ENCODE data around the gene MCF2L2. TPM values are rescaled to one million over a fixed set of nuclear protein-coding genes. Genes with fewer than 3 reads are reported as not detected.

MCF2L2 gene
- total RNA-seq, 1 donor from 2014 or later: not detected

DNA sequence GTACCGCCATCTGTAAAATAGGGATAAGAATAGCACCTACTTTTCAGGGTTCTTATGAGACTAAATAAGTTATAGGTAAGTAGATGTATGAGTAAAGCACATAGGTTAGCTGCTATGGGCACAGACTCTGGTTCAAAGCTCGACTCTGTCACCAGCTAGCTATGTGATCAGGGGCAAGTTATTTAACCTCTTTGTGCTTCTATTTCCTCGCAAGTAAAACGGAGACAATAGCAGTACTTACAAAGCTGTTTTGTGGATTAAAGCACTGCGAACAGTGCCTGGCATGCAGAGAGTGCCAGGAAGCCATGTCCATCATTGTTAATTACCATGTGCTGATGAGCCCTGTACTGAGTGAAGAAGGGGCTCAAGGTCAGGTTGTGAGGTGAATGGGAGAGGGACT lies 267.8 kb downstream of the MCF2L2 start:
- Histone ChIP-seq H3K36me3 (no peaks in the 10 kb centered on the region), H3K27ac (no peak overlapping the region), H3K9me3 (no peaks in the 10 kb centered on the region), H3K27me3 (no peaks in the 10 kb centered on the region), H3K4me1 (peaks cover 0 to 8% of the 10 kb centered on the region in 2 donors), H3K4me3 (no peak overlapping the region)
- intact Hi-C loops (cut with DNase I): no loop called here
- DNase-seq (ENCODE audit: low spot score in 2 of 2): no peak
- TF ChIP-seq, protein P1, sequence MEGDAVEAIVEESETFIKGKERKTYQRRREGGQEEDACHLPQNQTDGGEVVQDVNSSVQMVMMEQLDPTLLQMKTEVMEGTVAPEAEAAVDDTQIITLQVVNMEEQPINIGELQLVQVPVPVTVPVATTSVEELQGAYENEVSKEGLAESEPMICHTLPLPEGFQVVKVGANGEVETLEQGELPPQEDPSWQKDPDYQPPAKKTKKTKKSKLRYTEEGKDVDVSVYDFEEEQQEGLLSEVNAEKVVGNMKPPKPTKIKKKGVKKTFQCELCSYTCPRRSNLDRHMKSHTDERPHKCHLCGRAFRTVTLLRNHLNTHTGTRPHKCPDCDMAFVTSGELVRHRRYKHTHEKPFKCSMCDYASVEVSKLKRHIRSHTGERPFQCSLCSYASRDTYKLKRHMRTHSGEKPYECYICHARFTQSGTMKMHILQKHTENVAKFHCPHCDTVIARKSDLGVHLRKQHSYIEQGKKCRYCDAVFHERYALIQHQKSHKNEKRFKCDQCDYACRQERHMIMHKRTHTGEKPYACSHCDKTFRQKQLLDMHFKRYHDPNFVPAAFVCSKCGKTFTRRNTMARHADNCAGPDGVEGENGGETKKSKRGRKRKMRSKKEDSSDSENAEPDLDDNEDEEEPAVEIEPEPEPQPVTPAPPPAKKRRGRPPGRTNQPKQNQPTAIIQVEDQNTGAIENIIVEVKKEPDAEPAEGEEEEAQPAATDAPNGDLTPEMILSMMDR (IDR thresholded peaks at IDR 0.05): no peak

DNA sequence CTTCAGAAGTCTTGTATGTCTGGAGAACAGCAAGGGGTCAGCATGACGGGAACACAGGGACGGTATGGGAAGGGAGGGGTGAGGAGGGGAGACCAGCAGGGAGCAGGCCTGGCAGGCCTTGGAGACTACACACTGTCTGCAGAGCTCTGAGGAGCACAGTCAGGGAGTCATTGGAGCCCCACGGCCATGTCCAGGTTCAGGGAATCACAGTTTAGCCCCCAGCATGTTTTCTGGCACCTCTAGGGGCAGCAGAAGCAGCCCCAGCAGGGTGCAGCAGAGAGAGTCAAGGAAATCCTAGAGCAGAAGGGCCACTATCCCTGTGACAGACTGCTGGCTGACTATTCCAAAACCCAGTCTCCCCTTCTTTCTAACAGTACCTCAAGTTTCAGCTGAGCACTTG lies 269.1 kb downstream of the MCF2L2 start:
- TF ChIP-seq, protein P1 (IDR thresholded peaks at IDR 0.05): no peak
- intact Hi-C loops (cut with DNase I): no loop called here
- H3K27me3 ChIP-seq: no peaks in the 10 kb centered on the region

DNA sequence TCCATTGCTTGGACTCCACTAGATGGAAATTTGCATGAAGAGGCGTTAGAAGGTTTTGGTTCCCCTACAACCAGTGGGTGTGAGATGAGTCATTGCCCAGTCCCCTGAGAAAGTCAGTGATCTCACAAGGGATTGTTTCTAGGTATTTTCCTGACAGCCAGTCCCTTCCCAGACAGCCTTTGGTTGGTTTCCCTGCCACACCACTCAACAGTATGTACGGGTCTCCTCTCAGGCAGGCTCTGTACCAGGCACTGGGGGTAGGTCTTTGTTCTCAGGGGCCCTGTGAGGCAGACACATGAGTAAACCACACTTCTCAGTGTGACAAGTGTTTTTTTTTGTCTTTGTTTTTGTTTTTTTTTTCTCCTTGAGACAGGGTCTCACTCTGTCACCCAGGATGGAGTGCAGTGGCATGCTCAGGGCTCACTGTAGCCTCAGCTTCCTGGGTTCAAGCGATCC lies 269.8 kb downstream of the MCF2L2 start:
- Histone ChIP-seq H3K27ac (no peak overlapping the region), H3K36me3 (no peaks in the 10 kb centered on the region), H3K27me3 (no peaks in the 10 kb centered on the region), H3K4me3 (no peak overlapping the region), H3K4me1 (peaks cover 0 to 8% of the 10 kb centered on the region in 2 donors), H3K9me3 (no peaks in the 10 kb centered on the region)
- intact Hi-C loops (cut with DNase I): no loop called here
- TF ChIP-seq, protein P1 (IDR thresholded peaks at IDR 0.05): no peak
- no peak for DNase-seq (ENCODE audit: low spot score in 2 of 2)

More for the DNA sequence above, 269.1 kb downstream of the MCF2L2 start:
- no peak overlapping the region for H3K4me3 ChIP-seq
- no peaks in the 10 kb centered on the region for H3K36me3 ChIP-seq
- no peak for DNase-seq (ENCODE audit: low spot score in 2 of 2)
- no peaks in the 10 kb centered on the region for H3K9me3 ChIP-seq
- H3K27ac ChIP-seq: no peak overlapping the region
- H3K4me1 ChIP-seq: peaks cover 0 to 8% of the 10 kb centered on the region in 2 donors

DNA sequence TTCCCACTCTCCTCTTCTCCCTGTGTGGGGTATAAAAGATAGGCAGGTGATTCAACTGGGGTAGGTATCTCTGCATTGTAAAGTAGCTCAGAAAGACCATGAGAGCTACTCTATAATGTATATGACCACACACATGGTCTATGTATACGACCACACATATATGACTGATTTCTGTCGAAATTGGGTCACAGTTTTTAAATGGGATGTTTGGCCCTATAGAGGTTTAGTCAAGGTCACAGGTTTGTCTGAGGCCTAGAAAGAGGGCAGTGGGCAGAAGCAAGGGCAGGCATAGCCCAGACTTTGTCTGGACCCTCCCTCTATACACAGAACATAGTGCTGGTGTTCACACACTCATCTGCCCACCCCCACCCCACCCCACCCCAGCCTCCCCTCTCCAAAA lies 270.3 kb downstream of the MCF2L2 start:
- Histone ChIP-seq H3K4me3 (no peak overlapping the region), H3K27me3 (no peaks in the 10 kb centered on the region), H3K4me1 (peaks cover 0 to 8% of the 10 kb centered on the region in 2 donors), H3K27ac (no peak overlapping the region), H3K36me3 (no peaks in the 10 kb centered on the region), H3K9me3 (no peaks in the 10 kb centered on the region)
- intact Hi-C loops (cut with DNase I): no loop called here
- TF ChIP-seq, protein P1 (IDR thresholded peaks at IDR 0.05): no peak
- no peak for DNase-seq (ENCODE audit: low spot score in 2 of 2)

DNA sequence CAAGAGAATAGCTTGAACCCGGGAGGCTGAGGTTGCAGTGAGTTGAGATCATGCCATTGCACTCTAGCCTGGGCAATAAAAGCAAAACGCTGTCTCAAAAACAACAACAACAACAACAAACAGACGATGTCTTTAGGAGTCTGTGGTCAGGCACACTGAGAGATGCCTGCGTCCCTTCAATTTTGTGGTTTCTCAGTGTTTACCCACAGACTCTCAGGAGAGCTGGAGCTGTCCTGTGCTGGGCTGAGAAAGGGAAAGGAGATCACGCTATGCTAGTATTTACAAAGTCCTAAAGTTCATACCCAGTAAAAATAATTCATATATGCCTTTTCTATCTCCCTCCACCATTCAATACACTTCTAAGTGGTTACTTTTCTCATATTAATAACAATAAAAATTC lies 272.2 kb downstream of the MCF2L2 start:
- Histone ChIP-seq H3K4me1 (no peaks in the 10 kb centered on the region), H3K27ac (no peak overlapping the region), H3K9me3 (no peaks in the 10 kb centered on the region), H3K36me3 (no peaks in the 10 kb centered on the region), H3K27me3 (no peaks in the 10 kb centered on the region), H3K4me3 (no peak overlapping the region)
- TF ChIP-seq, protein P1 (IDR thresholded peaks at IDR 0.05): no peak
- no peak for DNase-seq (ENCODE audit: low spot score in 2 of 2)
- intact Hi-C loops (cut with DNase I): no loop called here

DNA sequence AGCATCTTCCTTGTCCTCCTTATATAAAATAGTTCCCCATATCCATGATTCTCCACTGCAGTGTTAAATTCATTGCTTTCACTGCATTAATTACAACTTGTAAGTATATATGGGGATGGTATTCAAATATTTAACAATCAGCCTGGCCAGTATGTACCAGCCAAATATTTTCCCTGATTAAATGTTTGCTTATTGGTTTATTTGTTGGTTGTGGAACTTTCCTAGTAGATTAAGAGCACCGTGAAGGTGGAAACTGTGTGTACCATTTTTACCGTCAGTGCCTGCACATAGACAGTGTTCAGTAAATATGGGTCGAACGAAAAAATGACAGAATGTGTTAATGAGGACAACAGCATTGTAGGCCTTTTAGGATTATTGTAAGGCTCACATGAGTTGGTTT lies 272.9 kb downstream of the MCF2L2 start:
- no peaks in the 10 kb centered on the region for H3K4me1 ChIP-seq

More for the DNA sequence above, 272.9 kb downstream of the MCF2L2 start:
- no peaks in the 10 kb centered on the region for H3K9me3 ChIP-seq
- no peaks in the 10 kb centered on the region for H3K36me3 ChIP-seq
- H3K27ac ChIP-seq: no peak overlapping the region
- intact Hi-C loops (cut with DNase I): no loop called here
- TF ChIP-seq, protein P1 (IDR thresholded peaks at IDR 0.05): no peak
- DNase-seq (ENCODE audit: low spot score in 2 of 2): no peak
- H3K4me3 ChIP-seq: no peak overlapping the region
- H3K27me3 ChIP-seq: no peaks in the 10 kb centered on the region
